HCEC 1CT (cell line): ENCODE data around the gene STOML1.
"Not testable (repeated sequence)": the region's sequence is repeated elsewhere in the genome, so short reads cannot be mapped to it uniquely, and the experiment has no call there.

ENCODE experiments used
- DNase-seq: peaks from one replicate; pipeline ENCODE4 v3.0.0-alpha.2; 2017

STOML1 gene

GRCh38 chr15:73944161-73945129 lies 47.6 kb downstream of the STOML1 start:
- no peak for DNase-seq

GRCh38 chr15:73942751-73943270 lies 49.3 kb downstream of the STOML1 start:
- DNase-seq: no peak

- DNase-seq: no peak
Observed at GRCh38 chr15:73941871-73942635, 50.0 kb downstream of the STOML1 start.

- DNase-seq: no peak
Observed at GRCh38 chr15:73941449-73941848, 50.6 kb downstream of the STOML1 start.

GRCh38 chr15:73941044-73941443 lies 51.1 kb downstream of the STOML1 start:
- DNase-seq: peak; percentile 67

- DNase-seq: no peak
Observed at GRCh38 chr15:73940061-73940981, 51.8 kb downstream of the STOML1 start.

GRCh38 chr15:73939138-73939537 lies 53.0 kb downstream of the STOML1 start:
- no peak for DNase-seq

GRCh38 chr15:73938516-73938915 lies 53.6 kb downstream of the STOML1 start:
- not testable (repeated sequence) for DNase-seq

- DNase-seq: no peak
Observed at GRCh38 chr15:73937726-73938125, 54.4 kb downstream of the STOML1 start.

GRCh38 chr15:73937296-73937695 lies 54.8 kb downstream of the STOML1 start:
- DNase-seq: no peak

- DNase-seq: no peak
Observed at GRCh38 chr15:73936588-73937290, 55.4 kb downstream of the STOML1 start.

GRCh38 chr15:73936181-73936580 lies 55.9 kb downstream of the STOML1 start:
- DNase-seq: no peak

- DNase-seq: no peak
Observed at GRCh38 chr15:73935547-73935946, 56.5 kb downstream of the STOML1 start.

GRCh38 chr15:73934281-73934680 lies 57.8 kb downstream of the STOML1 start:
- DNase-seq: no peak

GRCh38 chr15:73932381-73933191 lies 59.5 kb downstream of the STOML1 start:
- no peak for DNase-seq

GRCh38 chr15:73931441-73931840 lies 60.7 kb downstream of the STOML1 start:
- no peak for DNase-seq

GRCh38 chr15:73930790-73931281 lies 61.3 kb downstream of the STOML1 start:
- DNase-seq: peak; percentile 12

GRCh38 chr15:73930371-73930770 lies 61.7 kb downstream of the STOML1 start:
- no peak for DNase-seq

- DNase-seq: no peak
Observed at GRCh38 chr15:73928971-73929627, 63.0 kb downstream of the STOML1 start.
